ENCODE measurements around the gene MTG1.
A peak's percentile ranks its signal among the peaks of the same experiment; 100 is the strongest.
"Not testable (repeated sequence)": the region's sequence is repeated elsewhere in the genome, so short reads cannot be mapped to it uniquely, and the experiment has no call there.

Gene MTG1

DNA sequence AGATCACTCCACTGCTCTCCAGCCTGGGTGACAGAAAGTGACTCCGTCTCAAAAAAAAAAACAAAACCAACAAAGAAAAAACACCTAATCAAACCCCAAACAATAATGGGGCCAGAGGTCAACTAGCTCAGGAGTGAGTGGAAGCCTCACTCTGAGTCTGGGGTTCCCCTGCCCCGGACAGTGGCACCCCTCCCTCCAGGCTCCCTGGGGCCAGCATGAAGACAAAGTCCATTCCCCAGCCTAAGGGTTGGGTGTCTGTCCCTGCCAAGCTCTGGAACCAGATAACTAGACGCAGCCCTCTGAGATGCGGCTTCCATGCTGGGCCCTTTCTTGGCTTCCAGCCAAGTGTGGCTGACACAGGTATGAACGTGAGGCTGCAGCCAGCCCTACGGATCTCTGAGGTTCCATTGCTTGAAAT lies 34.4 kb upstream of the MTG1 start:
- no peak for DNase-seq

- DNase-seq = no peak
These were observed 33.9 kb upstream of the MTG1 start for GRCh38 chr10:133359972-133360610.

DNA sequence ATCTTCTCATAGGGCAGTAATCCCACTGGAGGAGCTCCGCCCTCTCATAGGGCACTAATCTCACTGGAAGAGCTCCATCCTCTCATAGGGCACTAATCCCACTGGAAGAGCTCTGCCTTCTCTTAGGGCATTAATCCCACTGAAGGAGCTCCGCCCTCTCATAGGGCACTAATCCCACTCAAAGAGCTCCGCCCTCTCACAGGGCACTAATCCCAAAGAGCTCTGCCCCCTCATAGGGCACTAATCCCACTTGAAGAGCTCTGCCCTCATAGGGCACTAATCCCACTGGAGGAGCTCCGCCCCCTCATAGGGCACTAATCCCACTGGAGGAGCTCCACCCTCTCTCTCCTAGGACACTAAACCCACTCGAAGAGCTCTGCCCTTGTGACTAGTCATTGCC lies 32.7 kb upstream of the MTG1 start:
- no peak for DNase-seq

DNA sequence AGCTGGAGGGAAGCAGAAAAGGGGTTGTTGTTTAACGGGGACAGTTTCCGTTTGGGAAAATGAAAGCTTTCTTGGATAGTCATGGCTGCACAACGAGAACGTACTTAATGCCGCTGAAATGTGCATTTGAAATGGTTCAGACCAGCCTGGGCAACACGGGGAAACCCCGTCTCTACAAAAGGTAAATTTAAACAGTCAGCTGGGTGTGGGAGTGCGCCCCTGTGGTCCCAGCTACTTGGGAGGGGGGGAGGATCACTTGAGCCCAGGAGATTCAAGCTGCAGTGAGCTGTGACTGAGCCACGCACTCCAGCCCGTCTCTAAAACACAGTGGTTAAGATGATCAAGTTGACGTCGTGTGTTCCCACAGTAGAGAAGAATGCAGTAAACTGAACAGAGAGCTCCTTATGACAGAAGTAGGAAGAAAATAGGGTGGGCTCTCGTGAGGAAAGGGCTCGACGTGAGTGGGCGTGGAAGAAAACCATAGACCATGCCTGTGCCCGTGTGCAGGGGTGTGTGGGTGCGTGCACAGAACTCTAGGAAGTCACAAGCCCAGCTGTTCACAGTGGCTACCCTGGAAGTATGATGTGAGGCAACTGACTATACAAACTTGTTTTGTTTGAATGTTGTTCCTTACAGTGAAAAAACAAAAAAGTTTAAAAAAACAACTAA lies 32.0 kb upstream of the MTG1 start:
- no peak for DNase-seq

DNA sequence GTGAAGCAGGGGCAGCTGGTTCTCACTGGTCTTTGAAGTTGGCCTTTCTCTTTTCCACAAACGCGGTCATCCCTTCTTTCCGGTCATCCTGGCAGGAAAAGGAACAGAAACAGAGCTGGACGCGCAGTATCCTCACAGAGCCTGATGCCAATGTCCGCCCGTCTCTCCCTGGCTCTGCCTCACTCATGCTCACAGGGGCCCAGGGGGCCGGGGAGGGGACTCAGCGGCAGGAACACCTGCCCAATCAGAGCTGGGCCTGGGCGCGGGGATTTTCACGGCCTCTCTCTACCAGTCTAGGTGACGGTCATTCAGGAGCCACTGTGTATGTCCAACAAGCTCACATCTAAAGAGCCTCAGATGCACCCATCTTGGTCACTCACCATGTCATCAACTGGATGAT lies 31.1 kb upstream of the MTG1 start:
- DNase-seq = no peak

DNA sequence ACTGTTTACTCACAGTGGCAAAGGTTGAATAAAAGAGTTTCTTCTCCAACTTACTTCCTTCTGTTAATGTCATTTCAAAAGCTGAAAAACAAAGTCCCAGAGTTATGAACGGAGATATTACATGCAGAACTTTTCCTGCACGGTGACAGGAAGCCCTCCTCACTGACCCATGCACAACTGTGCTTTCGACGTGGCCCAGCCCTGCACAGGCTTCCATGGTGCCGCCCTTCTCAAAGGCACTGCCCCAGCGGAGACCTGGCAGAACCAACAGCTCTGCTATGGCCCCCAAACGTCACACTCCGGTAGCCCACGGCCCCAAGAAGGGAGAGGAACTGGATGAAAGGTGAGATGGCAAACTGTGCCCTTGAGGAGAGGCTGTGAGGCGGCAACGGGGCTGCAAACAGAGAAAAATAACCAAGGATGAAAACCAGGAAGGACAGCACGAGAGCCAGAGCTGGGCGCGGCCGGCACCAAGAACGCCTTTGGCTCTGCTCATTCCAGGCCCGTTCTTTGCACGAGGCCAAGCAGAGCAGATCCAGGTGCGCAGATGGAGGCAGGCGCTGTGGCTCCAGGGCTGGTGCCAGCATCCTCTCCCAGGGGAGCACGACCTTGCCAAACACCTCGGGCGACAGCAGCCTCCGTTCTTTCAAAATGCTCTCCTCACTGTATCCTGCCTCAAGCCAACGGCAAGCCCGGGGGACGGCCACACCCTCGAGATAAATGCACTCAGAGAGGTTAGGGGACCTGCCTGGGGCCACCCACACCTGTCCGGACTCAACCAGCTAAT lies 29.1 kb upstream of the MTG1 start:
- DNase-seq = no peak

- DNase-seq = no peak
These were observed 28.4 kb upstream of the MTG1 start for GRCh38 chr10:133365461-133366129.

DNA sequence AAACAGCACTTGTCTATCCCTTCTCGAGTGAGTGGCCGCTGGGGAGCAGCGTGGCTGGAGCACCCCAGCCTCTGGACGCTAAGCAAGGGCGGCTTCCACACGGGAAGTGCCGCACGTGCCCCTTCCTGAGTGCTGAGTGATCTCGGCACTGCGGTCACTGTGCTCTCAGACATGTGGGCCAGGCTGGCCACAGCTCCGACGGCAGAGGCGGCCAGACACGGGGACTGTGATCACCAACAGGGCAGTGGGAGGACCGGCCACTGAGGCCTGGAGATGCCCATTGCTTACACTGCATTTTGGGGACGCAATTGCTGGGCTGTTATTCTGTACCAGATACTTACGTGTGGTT lies 27.9 kb upstream of the MTG1 start:
- no peak for DNase-seq

GRCh38 chr10:133366751-133367150 lies 27.2 kb upstream of the MTG1 start:
- DNase-seq = no peak

DNA sequence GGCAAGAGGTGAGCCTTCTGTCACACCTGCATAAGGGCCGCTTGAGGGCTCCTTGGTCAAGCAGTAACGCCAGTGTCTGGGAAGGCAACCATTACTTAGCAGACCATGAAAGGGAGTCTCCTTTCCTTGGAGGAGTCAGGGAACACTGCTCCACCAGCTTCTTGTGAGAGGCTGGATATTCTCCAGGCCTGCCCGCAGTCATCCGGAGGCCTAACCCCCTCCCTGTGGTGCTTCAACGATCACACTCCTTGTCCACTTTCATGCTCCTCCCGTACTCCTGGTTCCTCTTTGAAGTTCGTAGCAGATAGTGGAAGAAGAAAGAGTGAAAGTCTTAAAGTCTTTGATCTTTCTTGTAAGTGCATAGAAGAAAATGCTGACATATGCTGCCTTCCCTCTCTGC lies 26.5 kb upstream of the MTG1 start:
- not testable (repeated sequence) for DNase-seq

DNA sequence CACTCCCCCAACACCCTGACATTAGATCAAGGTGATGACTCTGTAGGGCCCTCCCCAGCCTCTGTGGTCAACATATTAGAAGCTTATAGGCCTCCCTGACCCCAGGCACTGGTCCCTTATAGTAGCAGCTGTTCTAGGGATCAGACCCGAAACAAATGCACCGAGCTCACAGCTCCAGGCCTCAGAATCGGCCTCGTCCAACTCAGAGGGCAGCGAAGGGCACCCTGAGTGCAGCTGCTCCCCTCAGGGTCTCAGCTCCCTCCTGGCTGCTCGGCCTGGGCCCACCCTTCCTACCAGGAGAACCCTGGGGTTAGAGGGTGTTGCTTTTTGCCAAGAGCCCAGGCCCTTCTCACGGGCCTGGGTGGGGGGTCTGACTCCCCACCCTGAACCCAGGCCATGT lies 25.8 kb upstream of the MTG1 start:
- no peak for DNase-seq

DNA sequence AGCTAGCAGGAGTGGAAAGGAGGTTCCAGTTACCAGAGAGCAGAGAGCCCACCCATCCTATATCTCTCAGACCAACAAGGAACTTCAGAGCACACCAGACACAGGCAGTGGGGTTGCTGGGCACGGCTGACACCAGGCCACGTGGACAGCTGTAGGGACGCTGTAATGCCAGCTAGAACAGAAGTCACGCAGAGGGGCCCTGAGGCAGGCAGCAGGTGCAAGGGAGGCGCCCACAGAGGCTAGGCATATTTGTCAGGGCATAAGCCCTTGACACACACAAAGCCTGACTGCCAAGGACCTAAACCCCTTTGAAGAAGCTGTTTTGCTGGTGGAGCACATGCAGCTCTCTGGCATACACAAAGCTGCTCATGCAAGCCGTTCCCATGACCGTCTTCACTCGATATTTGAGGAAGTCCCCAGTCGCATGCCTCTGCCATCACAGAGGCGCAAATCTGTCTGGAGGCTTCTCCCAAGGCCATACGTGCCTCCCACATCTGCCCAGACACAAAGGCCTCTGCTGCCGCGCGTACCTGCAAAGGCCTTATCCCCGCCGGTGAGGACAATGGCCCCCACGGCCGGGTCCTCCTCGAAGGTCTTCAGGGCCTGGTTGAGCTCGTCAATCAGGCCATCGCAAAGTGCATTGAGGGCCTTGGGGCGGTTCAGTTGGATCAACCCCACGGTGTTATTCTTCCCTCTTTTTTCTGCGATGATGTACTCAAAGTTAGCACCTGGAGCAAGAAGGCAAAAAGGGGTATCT lies 23.7 kb upstream of the MTG1 start:
- DNase-seq = no peak

DNA sequence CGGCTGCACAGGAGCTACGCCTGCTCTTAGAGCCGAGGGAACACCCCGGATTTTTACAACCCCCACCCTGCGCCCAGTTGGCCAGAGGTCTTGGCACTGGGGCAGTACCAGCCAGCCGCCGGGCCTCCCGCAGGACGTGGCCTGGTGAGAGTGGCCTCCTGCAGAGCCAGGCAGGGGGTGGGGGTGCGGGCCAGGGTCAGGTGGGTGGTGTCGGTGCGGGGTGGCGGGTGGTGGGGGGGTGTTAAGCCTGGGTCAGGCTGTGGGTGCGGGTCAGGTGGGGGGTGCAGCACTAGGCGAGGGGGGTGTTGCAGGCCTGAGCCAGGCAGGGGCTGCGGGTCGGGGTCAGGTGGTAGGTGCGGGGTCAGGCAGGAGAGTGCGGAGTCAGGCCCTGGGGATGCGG lies 21.4 kb upstream of the MTG1 start:
- no peak for DNase-seq

- DNase-seq = peak; percentile 77 to 88
These were observed 20.5 kb upstream of the MTG1 start, which contains the start of gene ECHS1 for GRCh38 chr10:133373174-133374090. Gene ECHS1 (minus strand): TSS chr10:133373354. CDS start chr10:133373333, 21 bp downstream.

DNA sequence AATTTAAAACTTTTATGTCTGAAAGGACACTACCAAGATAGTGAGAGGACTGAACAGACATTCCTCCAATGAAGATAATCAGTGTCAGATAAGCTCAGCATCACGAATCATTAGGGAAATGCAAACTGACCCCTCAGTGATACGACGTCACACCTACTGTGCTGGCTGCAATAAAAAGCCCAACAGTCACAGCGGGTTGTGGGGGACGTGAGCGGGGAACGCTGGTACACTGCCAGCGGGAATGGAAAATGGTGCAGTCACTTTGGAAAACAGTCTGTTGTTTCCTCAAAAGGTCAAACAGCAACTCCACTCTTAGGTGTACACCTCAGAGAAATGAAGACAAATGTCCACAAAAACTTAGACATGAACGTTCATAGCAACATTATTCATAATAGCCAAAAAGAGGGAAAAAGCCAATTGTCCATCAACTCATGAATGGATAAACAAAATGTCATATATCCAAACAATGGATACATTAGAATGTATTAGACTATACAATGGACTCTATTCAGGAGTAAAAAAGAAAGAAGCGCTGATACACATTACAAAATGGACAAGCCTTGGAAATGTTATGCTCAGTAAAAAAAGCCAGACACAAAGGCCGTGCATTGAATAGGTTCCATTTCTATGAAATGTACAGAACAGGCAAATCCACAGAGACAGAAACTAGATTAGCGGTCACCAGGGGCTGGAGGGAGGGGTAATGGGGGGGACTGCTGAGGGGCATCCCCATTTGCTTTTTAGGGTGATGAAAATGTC lies 18.4 kb upstream of the MTG1 start:
- no peak for DNase-seq

- DNase-seq = not testable (repeated sequence)
These were observed 17.8 kb upstream of the MTG1 start for GRCh38 chr10:133376183-133376582.

DNA sequence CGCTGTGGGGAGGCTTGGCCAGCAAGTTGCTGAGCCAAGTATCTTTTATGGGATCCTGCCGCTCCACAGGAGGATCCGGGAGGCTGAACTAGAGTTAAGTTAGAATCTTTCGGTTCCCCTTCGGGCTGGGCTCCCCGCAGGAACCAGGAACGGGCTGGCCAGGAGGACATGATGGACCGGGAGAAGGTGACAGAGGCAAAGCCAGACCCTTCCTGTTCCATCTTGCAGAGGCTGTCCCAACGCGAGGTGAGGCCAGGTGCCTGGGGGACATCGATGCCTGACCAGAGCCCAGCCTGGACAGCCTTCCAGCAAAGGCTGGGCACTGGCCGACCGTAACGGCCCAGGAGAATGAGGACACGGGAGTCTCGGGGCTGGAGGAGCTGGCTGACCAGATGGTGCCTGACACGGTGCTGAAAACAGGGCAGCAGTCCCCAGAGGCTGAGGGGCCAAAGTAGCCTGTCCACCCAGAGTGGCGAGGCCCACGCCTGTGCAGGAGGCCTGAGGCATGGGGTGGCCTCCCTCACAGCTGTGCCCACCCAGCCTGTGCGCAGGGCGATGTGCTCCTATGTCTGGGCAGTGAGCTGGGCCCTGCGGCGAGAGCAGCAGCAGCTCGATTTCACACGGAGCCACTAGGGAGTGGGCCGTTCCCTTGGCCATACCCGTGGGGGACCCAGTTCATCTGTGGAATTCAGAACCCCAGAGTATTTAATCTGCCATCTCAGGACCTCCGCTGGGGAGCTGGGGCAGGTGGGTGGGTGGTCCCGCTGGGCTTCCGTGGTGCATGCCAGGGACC lies 16.7 kb upstream of the MTG1 start:
- no peak for DNase-seq

DNA sequence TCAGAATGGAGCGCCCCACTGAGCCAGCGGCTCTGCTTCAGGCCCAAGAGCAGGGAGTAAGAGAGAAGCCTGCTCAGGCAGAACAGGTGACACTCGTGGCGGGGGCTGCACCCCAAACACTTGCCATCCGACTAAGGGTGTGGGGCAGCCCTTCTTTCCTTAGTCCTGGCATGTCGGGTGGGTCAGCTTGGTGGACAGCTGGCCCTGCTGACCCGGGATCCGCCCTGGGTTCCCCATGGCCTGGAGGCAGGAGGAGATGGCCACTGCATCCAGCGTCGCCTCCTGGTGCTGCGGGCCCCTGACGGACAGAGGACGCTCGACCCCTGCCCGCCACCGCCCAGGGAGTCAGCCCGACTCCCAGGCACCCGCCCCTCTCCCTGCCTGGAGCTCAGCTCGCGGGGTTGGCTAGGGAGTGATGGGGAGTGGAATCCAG lies 16.1 kb upstream of the MTG1 start:
- no peak for DNase-seq

DNA sequence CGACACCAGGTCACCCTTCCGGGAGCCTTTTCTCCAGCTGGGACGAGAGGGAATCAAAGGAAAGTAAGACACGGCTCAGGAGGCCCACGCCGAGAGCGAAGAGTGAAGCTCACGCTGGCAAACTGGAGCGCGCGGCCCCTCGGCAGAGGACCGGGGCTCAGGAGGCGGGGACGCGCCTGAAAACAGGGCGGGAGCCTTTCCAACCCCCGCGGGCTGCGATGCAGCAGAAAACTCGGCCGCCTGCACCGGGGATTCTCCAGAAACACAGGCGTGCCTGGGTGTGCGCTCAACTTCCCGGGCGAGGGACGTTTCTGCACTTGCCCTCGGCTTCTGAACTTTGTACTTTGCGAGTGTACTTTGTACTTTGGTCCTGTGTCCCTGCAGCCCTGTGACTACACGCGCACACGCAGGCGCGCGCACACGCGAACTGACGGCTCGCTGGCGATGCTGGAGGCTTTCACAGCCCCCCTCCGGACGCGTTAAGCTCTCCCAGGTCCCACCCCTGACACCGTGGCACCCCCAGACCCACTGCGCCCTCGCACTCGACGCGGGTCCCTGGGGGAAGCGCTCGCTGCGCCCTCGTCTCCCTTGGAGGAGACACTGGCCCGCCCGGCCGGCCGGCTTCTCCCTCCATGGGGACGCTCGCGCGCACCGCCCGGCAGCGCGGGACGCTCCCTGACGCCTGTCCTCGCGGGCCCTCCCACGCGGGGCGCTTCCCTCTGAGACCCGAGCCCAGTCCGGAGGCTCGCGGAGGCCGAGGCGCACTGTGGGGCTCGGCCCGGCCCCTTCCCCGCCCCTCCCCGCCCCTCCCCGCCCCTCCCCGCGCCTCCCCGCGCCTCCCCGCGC lies 15.5 kb upstream of the MTG1 start:
- peak; percentile 16 to 24 for DNase-seq
